K562 (cell line): Measurements from ENCODE around the gene COX6A2. TPM values are rescaled to one million over a fixed set of nuclear protein-coding genes. Genes with fewer than 3 reads are reported as not detected.
A peak's percentile ranks its signal among the peaks of the same experiment; 100 is the strongest.

Experiments
- BCL6 ChIP-seq: fragments of 250-450 bp; sonication (Bioruptor Pico); IDR thresholded peaks from 2 replicates; pipeline ENCODE4 v1.4.0; 2020
- EGR1 ChIP-seq: fragments of 450-650 bp; conservative IDR thresholded peaks from 2 replicates; pipeline ENCODE4 v1.6.1; 2017; ENCODE audit warnings: mild to moderate bottlenecking
- HIVEP1 ChIP-seq: fragments of 250-450 bp; sonication (Bioruptor Pico); IDR thresholded peaks from 2 replicates; pipeline ENCODE4 v1.4.0; 2020; ENCODE audit warnings: mild to moderate bottlenecking
- KLF1 ChIP-seq: fragments of 450-650 bp; IDR thresholded peaks from 2 replicates; pipeline ENCODE4 v1.6.1; 2016; ENCODE audit warnings: missing genetic modification characterization, missing compliant biosample characterization
- L3MBTL2 ChIP-seq: fragments of 450-650 bp; IDR thresholded peaks from 2 replicates; pipeline ENCODE4 v1.6.1; 2016; ENCODE audit warnings: mild to moderate bottlenecking, moderate library complexity
- MEIS2 ChIP-seq: fragments of 450-650 bp; IDR thresholded peaks from 2 replicates; pipeline ENCODE4 v1.6.1; 2014; ENCODE audit warnings: mild to moderate bottlenecking; ENCODE audit not compliant: partially characterized antibody
- MYC ChIP-seq, 2 experiments: fragments of 250-450 bp in 1 of 2; sonication (Bioruptor Pico) in 1 of 2; IDR thresholded peaks; 2 replicates each; pipeline versions ENCODE4 v1.5.1 to v1.6.1; 2012 to 2021; ENCODE audit warnings: low read depth in 2 of 2, borderline replicate concordance in 1 of 2, improper control_type of control experiment in 1 of 2, low read length in 1 of 2, mild to moderate bottlenecking in 1 of 2, moderate library complexity in 1 of 2
- NUFIP1 ChIP-seq: fragments of 450-650 bp; IDR thresholded peaks from 2 replicates; pipeline ENCODE4 v1.6.1; 2018; ENCODE audit not compliant: partially characterized antibody
- PHTF2 ChIP-seq: fragments of 250-450 bp; sonication (Bioruptor Pico); IDR thresholded peaks from 2 replicates; pipeline ENCODE4 v1.5.0; 2021; ENCODE audit warnings: mild to moderate bottlenecking
- RFX7 ChIP-seq: fragments of 250-450 bp; sonication (Bioruptor Pico); IDR thresholded peaks from 2 replicates; pipeline ENCODE4 v1.5.1; 2021; ENCODE audit warnings: mild to moderate bottlenecking
- TAF7 ChIP-seq: fragments of 450-650 bp; IDR thresholded peaks from 2 replicates; pipeline ENCODE4 v1.6.1; 2016; ENCODE audit warnings: missing genetic modification characterization, missing compliant biosample characterization
- ZNF184 ChIP-seq: sonication (generic); formaldehyde crosslinking; IDR thresholded peaks from 2 replicates; pipeline ENCODE4 v1.5.0; 2020; ENCODE audit warnings: missing genetic modification reagents
- ZNF224 ChIP-seq: sonication (generic); formaldehyde crosslinking; IDR thresholded peaks from 2 replicates; pipeline ENCODE4 v1.8.0; 2022; ENCODE audit warnings: mild to moderate bottlenecking, missing genetic modification reagents
- ZNF764 ChIP-seq: fragments of 250-450 bp; sonication (Bioruptor Pico); IDR thresholded peaks from 2 replicates; pipeline ENCODE4 v1.4.0; 2020; ENCODE audit warnings: low read depth, mild to moderate bottlenecking, moderate library complexity
- polyA plus RNA-seq, 8 experiments: library from polyadenylated mRNA; depleted of rRNA in 4 of 8; stranded (reverse) in 5 of 8; unstranded in 3 of 8; fragments of >200 nt; fragmentation: Nextera tagmentation in 2 of 8; fragmentation: Illumina TruSeq in 1 of 8; extraction: Ambion mirVana in 2 of 8; extraction: Trizol in 1 of 8; gene quantifications; 2 replicates each; pipeline versions ENCODE4 v1.2.1 to v1.2.3, GENCODE V29; 2011 to 2014; ENCODE audit warnings: inconsistent platforms in 1 of 8, missing spikeins in 1 of 8
- total RNA-seq, 7 experiments: library from RNA; depleted of rRNA in 6 of 7; stranded (reverse); fragments of >200 nt in 6 of 7; fragmentation: Illumina TruSeq in 2 of 7; extraction: Trizol in 2 of 7; gene quantifications; 2 replicates each; pipeline versions ENCODE4 v1.2.1 to v1.2.3, GENCODE V29; 2011 to 2021; ENCODE audit warnings: low replicate concordance in 1 of 7
- TF ChIP-seq, protein P1 (sequence below): fragments of 450-650 bp; formaldehyde crosslinking; IDR thresholded peaks from 2 replicates; pipeline ENCODE4 v1.4.0; 2022; ENCODE audit warnings: missing genetic modification characterization
- TF ChIP-seq, protein P2 (sequence below): fragments of 150-350 bp; IDR thresholded peaks from 2 replicates; pipeline ENCODE4 v1.6.1; 2014; ENCODE audit warnings: low read depth, mild to moderate bottlenecking, low read length, borderline replicate concordance
- TF ChIP-seq, protein P3 (sequence below): fragments of 450-650 bp; IDR thresholded peaks from 2 replicates; pipeline ENCODE4 v1.6.1; 2016; ENCODE audit warnings: mild to moderate bottlenecking
- TF ChIP-seq, protein P4 (sequence below), 2 experiments: fragments of 450-650 bp; conservative IDR thresholded peaks; 2 replicates each; pipeline ENCODE4 v1.6.1; 2017; ENCODE audit warnings: mild to moderate bottlenecking in 2 of 2, moderate library complexity in 2 of 2

Gene COX6A2
- total and polyA plus RNA-seq, 9 of the 15 experiments (the other 6 are each of a cell fraction or from before 2014, with no cell fraction given) = not detected

DNA sequence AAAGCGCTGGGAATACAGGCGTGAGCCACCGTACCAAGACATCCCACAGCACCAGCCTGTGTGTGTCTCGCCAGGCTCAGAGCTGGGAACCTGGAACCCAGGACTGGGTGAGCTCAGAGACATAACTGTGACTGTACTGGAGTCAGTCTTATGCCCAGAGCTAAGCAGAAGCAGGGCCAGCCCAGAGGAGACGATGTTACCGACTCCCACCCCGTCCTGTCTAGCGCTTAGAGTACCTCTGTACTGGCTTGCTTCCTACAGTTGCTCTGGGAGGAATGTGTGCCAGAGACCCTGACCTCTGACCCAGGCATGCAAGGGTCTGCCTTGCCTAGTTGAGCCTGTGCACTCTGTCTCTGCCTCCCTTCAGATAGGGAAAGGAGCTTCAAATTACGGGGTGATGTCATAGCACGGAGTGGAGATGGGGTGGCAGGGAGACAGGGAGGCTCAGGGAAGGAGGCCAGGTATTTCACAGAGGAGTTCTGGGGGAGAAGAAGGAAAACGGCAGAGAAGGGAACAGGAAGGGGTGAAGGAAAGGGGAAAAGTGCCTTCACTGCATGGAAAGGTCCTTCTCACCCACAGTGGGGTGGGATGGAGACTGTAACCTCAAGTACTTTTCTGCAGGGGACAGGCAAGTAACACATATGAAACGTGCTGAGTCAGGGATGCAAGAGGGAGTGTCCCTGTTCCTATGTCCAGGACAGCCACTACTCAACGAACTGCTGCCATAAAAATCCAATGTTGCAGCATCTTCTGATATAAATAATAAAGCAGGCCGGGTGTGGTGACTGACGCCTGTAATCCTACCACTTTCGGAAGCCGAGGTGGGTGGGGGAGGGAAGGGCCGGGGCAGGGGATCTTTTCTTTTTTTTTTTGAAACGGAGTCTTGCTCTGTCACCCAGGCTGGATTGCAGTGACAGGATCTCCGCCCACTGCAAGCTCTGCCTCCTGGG lies 25.4 kb upstream of the COX6A2 start (continued):
- TF ChIP-seq, protein P1, sequence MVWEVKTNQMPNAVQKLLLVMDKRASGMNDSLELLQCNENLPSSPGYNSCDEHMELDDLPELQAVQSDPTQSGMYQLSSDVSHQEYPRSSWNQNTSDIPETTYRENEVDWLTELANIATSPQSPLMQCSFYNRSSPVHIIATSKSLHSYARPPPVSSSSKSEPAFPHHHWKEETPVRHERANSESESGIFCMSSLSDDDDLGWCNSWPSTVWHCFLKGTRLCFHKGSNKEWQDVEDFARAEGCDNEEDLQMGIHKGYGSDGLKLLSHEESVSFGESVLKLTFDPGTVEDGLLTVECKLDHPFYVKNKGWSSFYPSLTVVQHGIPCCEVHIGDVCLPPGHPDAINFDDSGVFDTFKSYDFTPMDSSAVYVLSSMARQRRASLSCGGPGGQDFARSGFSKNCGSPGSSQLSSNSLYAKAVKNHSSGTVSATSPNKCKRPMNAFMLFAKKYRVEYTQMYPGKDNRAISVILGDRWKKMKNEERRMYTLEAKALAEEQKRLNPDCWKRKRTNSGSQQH = peak; percentile 53; the same call in 1 of the 2 replicates
- TF ChIP-seq, protein P2, sequence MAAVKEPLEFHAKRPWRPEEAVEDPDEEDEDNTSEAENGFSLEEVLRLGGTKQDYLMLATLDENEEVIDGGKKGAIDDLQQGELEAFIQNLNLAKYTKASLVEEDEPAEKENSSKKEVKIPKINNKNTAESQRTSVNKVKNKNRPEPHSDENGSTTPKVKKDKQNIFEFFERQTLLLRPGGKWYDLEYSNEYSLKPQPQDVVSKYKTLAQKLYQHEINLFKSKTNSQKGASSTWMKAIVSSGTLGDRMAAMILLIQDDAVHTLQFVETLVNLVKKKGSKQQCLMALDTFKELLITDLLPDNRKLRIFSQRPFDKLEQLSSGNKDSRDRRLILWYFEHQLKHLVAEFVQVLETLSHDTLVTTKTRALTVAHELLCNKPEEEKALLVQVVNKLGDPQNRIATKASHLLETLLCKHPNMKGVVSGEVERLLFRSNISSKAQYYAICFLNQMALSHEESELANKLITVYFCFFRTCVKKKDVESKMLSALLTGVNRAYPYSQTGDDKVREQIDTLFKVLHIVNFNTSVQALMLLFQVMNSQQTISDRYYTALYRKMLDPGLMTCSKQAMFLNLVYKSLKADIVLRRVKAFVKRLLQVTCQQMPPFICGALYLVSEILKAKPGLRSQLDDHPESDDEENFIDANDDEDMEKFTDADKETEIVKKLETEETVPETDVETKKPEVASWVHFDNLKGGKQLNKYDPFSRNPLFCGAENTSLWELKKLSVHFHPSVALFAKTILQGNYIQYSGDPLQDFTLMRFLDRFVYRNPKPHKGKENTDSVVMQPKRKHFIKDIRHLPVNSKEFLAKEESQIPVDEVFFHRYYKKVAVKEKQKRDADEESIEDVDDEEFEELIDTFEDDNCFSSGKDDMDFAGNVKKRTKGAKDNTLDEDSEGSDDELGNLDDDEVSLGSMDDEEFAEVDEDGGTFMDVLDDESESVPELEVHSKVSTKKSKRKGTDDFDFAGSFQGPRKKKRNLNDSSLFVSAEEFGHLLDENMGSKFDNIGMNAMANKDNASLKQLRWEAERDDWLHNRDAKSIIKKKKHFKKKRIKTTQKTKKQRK = no peak
- TF ChIP-seq TAF7 (tag) (peak; percentile 60; the same call in 1 of the 2 replicates), MEIS2 (peak; percentile 40), PHTF2 (CRISPR knock-in tag) (no peak), RFX7 (no peak), HIVEP1 (CRISPR knock-in tag) (no peak), L3MBTL2 (0 out of 2 replicates have a peak, but pooled peaks have one; percentile 24), EGR1 (no peak), NUFIP1 (no peak), ZNF224 (CRISPR knock-in tag) (no peak), ZNF764 (no peak), MYC (IDR thresholded peaks at IDR 0.05; ENCODE audit: low read depth, low read length) (no peak), MYC (CRISPR knock-in tag; IDR thresholded peaks at IDR 0.05; ENCODE audit: borderline replicate concordance, low read depth) (no peak), ZNF184 (CRISPR knock-in tag) (no peak), KLF1 (tag) (no peak), BCL6 (CRISPR knock-in tag) (no peak)
- TF ChIP-seq, protein P3, sequence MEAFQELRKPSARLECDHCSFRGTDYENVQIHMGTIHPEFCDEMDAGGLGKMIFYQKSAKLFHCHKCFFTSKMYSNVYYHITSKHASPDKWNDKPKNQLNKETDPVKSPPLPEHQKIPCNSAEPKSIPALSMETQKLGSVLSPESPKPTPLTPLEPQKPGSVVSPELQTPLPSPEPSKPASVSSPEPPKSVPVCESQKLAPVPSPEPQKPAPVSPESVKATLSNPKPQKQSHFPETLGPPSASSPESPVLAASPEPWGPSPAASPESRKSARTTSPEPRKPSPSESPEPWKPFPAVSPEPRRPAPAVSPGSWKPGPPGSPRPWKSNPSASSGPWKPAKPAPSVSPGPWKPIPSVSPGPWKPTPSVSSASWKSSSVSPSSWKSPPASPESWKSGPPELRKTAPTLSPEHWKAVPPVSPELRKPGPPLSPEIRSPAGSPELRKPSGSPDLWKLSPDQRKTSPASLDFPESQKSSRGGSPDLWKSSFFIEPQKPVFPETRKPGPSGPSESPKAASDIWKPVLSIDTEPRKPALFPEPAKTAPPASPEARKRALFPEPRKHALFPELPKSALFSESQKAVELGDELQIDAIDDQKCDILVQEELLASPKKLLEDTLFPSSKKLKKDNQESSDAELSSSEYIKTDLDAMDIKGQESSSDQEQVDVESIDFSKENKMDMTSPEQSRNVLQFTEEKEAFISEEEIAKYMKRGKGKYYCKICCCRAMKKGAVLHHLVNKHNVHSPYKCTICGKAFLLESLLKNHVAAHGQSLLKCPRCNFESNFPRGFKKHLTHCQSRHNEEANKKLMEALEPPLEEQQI = no peak
- TF ChIP-seq, protein P4, sequence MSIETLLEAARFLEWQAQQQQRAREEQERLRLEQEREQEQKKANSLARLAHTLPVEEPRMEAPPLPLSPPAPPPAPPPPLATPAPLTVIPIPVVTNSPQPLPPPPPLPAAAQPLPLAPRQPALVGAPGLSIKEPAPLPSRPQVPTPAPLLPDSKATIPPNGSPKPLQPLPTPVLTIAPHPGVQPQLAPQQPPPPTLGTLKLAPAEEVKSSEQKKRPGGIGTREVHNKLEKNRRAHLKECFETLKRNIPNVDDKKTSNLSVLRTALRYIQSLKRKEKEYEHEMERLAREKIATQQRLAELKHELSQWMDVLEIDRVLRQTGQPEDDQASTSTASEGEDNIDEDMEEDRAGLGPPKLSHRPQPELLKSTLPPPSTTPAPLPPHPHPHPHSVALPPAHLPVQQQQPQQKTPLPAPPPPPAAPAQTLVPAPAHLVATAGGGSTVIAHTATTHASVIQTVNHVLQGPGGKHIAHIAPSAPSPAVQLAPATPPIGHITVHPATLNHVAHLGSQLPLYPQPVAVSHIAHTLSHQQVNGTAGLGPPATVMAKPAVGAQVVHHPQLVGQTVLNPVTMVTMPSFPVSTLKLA (conservative IDR thresholded peaks at IDR 0.05) = 0 out of 4 replicates have a peak, but pooled peaks have one; percentile 18 to 38
